MCF 10A (cell line): Measurements from ENCODE around the gene PTTG1IP. TPM values are rescaled to one million over a fixed set of nuclear protein-coding genes. Genes with fewer than 3 reads are reported as not detected.

Experiments
- Bru-seq: library from RNA; stranded (reverse); fragments of 400-500 nt; gene quantifications from one replicate; lab custom pipeline; 2021; lab: Mats Ljungman, UMichigan
- BruChase-seq, 2 experiments: library from RNA; stranded (reverse); fragments of 400-500 nt; gene quantifications; one replicate each; lab custom pipeline; 2021; lab: Mats Ljungman, UMichigan
- BruUV-seq: library from RNA; stranded (reverse); fragments of 400-500 nt; replicated peaks from 2 replicates; lab custom pipeline; 2021; lab: Mats Ljungman, UMichigan
- CTCF ChIA-PET: fragments of 300-600 bp; sonication (Branson Sonifier 250); formaldehyde crosslinking; extraction: SDS; loops from one replicate; lab custom pipeline; 2021; ENCODE audit warnings: antibody characterized with exemption, inconsistent platforms; lab: Yijun Ruan, JAX
- POLR2A ChIA-PET: fragments of 300-600, 350-650 bp; sonication (Branson Sonifier 250); formaldehyde crosslinking; extraction: SDS; loops from one replicate; lab custom pipeline; 2020; ENCODE audit warnings: antibody characterized with exemption, inconsistent platforms; lab: Yijun Ruan, JAX
- DNase-seq: peaks from one replicate; pipeline ENCODE4 v3.0.0-alpha.2; 2018; ENCODE audit not compliant: unreplicated experiment
- H3K27ac Mint-ChIP-seq: one replicate; pipeline ENCODE4 v1.8.0; 2022; ENCODE audit warnings: mild to moderate bottlenecking, low read depth, mixed read lengths; ENCODE audit not compliant: unreplicated experiment
- H3K27me3 Mint-ChIP-seq: one replicate; pipeline ENCODE4 v1.8.0; 2022; ENCODE audit warnings: mixed read lengths; ENCODE audit not compliant: insufficient read depth, unreplicated experiment
- H3K36me3 Mint-ChIP-seq: one replicate; pipeline ENCODE4 v1.8.0; 2022; ENCODE audit warnings: mild to moderate bottlenecking, moderate library complexity, mixed read lengths; ENCODE audit not compliant: insufficient read depth, unreplicated experiment
- H3K4me1 Mint-ChIP-seq: one replicate; pipeline ENCODE4 v1.8.0; 2022; ENCODE audit warnings: mixed read lengths; ENCODE audit not compliant: insufficient read depth, unreplicated experiment
- H3K4me3 Mint-ChIP-seq: one replicate; pipeline ENCODE4 v1.8.0; 2022; ENCODE audit warnings: mild to moderate bottlenecking, moderate library complexity, mixed read lengths; ENCODE audit not compliant: unreplicated experiment
- H3K9me3 Mint-ChIP-seq: one replicate; pipeline ENCODE4 v1.8.0; 2022; ENCODE audit warnings: mixed read lengths; ENCODE audit not compliant: unreplicated experiment
- intact Hi-C: fragments of 100-400 bp; cut with micrococcal nuclease; formaldehyde crosslinking; loops from 2 replicates; pipeline ENCODE4 v1.14.1; 2022
- long read RNA-seq: library from polyadenylated mRNA; stranded (forward); transcript quantifications from one replicate; pipeline ENCODE4 v2.0.0, GENCODE V29; 2022
- total RNA-seq: library from RNA; stranded (reverse); gene quantifications from 2 replicates; pipeline ENCODE4 v1.2.3, GENCODE V29; 2022
- TF ChIP-seq, protein P1 (sequence below): fragments of 200-600 bp; IDR thresholded peaks from one replicate; pipeline ENCODE4 v1.8.0; 2022; ENCODE audit warnings: antibody characterized with exemption, mild to moderate bottlenecking; ENCODE audit not compliant: unreplicated experiment

PTTG1IP gene, protein sequence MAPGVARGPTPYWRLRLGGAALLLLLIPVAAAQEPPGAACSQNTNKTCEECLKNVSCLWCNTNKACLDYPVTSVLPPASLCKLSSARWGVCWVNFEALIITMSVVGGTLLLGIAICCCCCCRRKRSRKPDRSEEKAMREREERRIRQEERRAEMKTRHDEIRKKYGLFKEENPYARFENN
- 326 and 338 TPM in 2 replicates for total RNA-seq
- Bru-seq, nascent RNA, result percentile 93 among the genes with signal in this experiment
- BruChase-seq, experiment 1, labeled RNA remaining after a 6-hour chase, result percentile 97 among the genes with signal in this experiment
- BruChase-seq, experiment 2, labeled RNA remaining after a 2-hour chase, result percentile 96 among the genes with signal in this experiment
- long read RNA-seq, transcript PTTG1IP-201 (6 exons, 2,760 nt), result major isoform, 1,091 of 1,255 reads
- long read RNA-seq, partial matches to known transcripts, result 25 of 1,255 reads
- long read RNA-seq, other reads (novel, unspliced or antisense), result 135 of 1,255 reads

DNA sequence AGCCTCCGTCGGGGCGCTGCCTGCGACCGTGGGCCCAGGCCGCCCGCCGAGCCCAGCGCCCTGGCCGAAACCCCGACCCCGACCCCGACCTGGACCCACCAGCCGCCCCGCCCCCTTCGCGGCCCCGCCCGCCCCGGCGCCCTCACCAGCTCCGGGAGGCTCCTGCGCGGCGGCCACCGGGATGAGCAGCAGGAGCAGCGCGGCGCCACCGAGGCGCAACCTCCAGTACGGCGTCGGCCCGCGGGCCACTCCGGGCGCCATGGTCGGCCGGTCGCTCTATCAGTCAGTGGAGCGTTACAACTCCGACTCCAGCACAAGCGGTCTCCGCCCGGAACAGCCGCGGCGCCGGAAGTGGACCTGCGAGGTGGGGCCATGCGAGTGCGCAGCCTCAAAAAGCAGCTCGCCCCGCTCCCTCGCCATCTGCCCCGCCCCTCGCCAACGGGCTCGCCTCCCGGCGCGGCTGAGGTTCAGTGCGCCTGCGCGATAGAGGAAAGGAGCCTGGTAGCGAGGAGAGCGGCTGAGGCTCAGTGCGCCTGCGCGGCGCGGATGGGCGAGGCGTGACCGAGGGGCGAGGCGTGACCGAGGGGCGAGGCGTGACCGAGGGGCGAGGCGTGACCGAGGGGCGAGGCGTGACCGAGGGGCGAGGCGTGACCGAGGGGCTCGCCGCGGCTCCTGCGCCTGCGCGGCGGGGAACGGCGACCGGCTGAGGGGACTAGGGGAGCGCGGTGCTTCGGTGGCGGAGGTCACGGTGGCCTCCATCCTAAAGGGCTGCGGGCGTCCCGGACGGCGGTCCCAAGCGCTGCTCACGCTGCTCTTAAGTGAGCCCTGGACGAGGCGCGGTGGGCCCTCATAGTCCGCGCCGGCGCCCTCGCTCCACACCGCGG is at the start of gene PTTG1IP:
PTTG1IP (minus strand) TSS at position 335 of the 884 bp plus-strand sequence; CDS start at position 261, 74 bp downstream.
- intact Hi-C loops, result loop anchor here (2.0 to 5.0 kb wide), 4 partner anchors 27 to 264 kb away; partner anchors contain the start of gene SUMO3
- Mint-ChIP-seq H3K4me3 (peak within 1 kb of the TSS; percentile 80), H3K27ac (peak within 1 kb of the TSS; percentile 91), H3K27me3 (no peaks in the 10 kb centered on the region), H3K9me3 (no peaks in the 10 kb centered on the region), H3K4me1 (peaks cover 40% of the 10 kb centered on the region), H3K36me3 (peaks cover 37% of the 10 kb centered on the region)
- BruUV-seq, result no TSS peak
- POLR2A ChIA-PET, result interaction anchor here (0.6 to 13.5 kb wide), 24 partner anchors 9 to 1106 kb away, joined by 3 to 161 read pairs (median 4); partner anchors contain the start of genes SLX9 and UBE2G2
- CTCF ChIA-PET, result interaction anchor here (0.6 to 3.3 kb wide), 6 partner anchors 9 to 80 kb away, joined by 3 to 18 read pairs (median 4); no protein-coding TSS in a partner anchor
- peak; percentile 98 for DNase-seq
- TF ChIP-seq, protein P1, sequence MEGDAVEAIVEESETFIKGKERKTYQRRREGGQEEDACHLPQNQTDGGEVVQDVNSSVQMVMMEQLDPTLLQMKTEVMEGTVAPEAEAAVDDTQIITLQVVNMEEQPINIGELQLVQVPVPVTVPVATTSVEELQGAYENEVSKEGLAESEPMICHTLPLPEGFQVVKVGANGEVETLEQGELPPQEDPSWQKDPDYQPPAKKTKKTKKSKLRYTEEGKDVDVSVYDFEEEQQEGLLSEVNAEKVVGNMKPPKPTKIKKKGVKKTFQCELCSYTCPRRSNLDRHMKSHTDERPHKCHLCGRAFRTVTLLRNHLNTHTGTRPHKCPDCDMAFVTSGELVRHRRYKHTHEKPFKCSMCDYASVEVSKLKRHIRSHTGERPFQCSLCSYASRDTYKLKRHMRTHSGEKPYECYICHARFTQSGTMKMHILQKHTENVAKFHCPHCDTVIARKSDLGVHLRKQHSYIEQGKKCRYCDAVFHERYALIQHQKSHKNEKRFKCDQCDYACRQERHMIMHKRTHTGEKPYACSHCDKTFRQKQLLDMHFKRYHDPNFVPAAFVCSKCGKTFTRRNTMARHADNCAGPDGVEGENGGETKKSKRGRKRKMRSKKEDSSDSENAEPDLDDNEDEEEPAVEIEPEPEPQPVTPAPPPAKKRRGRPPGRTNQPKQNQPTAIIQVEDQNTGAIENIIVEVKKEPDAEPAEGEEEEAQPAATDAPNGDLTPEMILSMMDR, result no peak

DNA sequence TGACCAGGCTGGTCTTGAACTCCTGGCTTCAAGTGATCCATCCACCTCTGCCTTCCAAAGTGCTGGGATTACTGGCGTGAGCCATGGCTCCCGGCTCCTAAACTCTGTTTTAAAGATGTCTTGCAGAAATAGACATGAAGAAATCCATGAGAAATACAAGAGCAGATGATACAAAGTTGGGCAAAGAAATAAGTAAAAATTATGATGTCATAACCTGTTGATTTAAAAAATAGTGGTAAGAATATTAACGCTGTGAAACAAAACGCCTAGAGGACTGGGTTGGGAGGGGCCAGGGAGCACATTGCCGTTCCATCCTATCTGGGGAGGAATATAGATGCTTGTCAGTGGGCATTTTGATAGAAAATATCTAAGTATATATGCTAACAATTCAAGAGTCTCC is 48.4 kb upstream of the PTTG1IP start:
- TF ChIP-seq, protein P1, result no peak
- H3K36me3 Mint-ChIP-seq, result peaks cover 7% of the 10 kb centered on the region

DNA sequence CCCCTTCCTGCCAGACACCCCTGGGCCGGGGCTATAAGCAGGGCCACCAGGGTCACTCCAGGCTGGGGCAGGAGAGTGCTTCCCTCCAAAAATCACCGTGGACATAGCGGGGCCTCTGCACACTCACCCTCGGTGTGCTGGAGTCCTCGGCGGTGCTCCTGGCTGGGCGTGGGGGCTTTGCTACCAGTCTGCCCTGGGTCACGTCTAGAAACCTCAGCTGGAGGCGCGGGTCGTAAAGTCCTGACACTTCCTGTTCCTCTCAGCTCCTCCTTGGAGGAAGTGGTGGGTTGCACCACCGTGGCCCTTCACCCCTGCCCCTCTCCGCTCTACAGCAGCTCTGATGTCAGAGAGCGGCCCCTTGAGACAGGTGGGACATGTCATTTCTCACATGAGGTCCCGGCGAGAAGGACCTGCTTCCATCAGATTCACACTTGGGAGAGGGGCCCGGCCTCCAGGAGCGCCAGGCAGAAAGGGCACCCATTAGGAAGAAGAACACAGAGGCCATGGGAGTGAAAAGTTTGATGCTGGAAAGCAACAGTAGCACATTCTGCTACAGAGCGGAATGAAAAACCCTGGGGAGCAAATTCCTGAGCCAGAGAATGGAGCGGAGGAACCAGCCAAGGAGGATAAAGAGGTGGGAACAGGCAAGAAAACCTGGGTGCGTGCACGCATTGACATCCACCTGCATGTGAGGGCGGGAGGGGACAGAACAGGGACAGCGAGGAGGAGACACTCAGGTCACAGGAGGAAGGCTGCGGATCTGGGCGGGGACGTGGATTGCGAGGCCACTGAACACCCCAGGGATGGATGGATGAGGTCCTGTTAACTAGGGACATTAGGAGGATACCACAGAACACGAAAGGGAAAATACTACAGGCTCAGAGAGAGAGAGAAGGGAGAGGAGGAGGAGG is 47.5 kb upstream of the PTTG1IP start, which contains the start of gene ITGB2:
ITGB2 (minus strand) TSS at position 206 of the 911 bp plus-strand sequence. CDS start 10,117 bp downstream, outside the sequence.
- no peaks in the 10 kb centered on the region for H3K27me3 Mint-ChIP-seq
- TF ChIP-seq, protein P1, result no peak
- peaks cover 7% of the 10 kb centered on the region for H3K36me3 Mint-ChIP-seq
- H3K9me3 Mint-ChIP-seq, result no peaks in the 10 kb centered on the region
- H3K4me1 Mint-ChIP-seq, result peaks cover 31% of the 10 kb centered on the region
- CTCF ChIA-PET, result no interaction called here
- POLR2A ChIA-PET, result no interaction called here
- no TSS peak for BruUV-seq
- DNase-seq, result no peak
- no peak within 1 kb of the TSS for H3K4me3 Mint-ChIP-seq
- intact Hi-C loops, result no loop called here
- H3K27ac Mint-ChIP-seq, result no peak within 1 kb of the TSS

More for the DNA sequence above, 48.4 kb upstream of the PTTG1IP start:
- Mint-ChIP-seq H3K4me3 (no peak overlapping the region), H3K9me3 (no peaks in the 10 kb centered on the region), H3K4me1 (peaks cover 34% of the 10 kb centered on the region), H3K27ac (no peak overlapping the region), H3K27me3 (no peaks in the 10 kb centered on the region)
- CTCF ChIA-PET, result no interaction called here
- DNase-seq, result no peak
- intact Hi-C loops, result no loop called here
- POLR2A ChIA-PET, result no interaction called here
- BruUV-seq, result no TSS peak
